GM19099 (cell line): ENCODE measurements around the gene GPALPP1.

ENCODE experiments used
- POLR2A ChIP-seq: IDR thresholded peaks from 3 replicates; pipeline ENCODE4 v1.6.1; 2011; ENCODE audit warnings: low read depth; ENCODE audit not compliant: insufficient read length; ENCODE audit errors: extremely low read depth

The GPALPP1 gene

DNA sequence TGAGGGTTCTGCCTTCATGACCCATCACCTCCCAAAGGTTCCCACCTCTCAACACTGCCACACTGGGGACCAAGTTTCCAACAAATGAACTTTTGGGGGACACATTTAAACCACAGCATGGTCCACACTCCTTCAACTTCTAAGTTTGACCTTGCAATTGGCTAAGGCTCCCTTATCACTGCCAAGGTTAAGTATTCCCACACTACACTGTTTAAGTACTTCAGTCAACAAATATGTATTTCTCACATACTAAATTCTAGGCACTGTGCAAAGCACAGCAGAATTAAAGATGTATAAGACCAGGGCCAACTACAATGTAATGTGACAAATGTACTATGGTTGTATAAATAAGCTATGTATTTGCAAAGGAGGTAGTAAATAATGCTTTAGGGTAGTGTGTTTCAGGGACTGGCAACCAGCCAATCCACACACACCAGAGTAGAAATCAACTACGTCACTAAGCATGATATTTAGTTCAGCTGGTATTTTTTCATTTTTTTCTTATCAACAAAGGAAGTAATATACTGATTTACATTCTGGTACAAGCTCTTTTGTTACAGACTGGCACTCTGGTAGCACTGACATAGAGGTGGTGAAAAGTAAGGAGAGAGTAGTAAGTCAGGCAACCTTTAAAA is 12.3 kb upstream of the GPALPP1 start:
- TF ChIP-seq POLR2A = no peak

GRCh38 chr13:44978328-44978727 is 11.0 kb upstream of the GPALPP1 start:
- TF ChIP-seq POLR2A = no peak

DNA sequence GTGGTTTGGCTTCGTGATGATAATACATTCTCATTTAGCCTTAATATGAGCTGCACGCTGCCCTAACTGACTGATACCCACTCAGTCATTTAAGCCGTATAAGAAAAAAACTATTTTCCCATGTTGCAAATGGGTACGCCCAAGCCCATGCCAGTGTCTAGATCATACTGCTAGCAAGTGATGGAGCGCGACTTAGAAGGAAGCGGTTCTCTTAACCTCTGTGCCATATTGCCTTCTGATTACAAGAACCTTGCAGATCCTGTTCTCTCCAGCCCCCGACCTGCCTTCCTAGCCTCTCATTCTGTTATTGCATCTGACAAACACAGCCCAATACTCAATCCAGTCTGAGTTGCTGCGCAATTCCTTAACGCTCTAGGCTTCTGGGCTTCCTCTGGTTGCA is 603 bp downstream of the GPALPP1 start:
- TF ChIP-seq POLR2A = no peak

DNA sequence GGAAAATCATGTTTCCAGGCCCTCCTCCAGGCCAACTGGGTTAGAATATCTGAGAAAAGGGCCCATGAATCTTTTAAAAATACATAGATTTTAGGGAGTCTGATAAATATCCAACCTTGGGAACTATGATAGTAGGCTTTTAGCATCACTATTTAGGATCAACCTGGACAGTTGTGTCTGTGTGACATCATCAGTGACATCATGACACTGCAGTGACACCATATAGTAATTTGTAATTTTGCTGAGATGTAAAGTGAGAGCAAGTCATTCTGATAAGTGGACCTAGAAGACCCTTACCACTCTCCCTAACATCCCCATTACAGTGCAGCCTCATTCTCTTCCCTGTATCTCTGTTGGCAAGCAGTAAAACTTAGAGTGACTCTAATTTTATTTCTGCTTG is 14.1 kb downstream of the GPALPP1 start:
- no peak for TF ChIP-seq POLR2A

GRCh38 chr13:45004096-45004495 is 14.8 kb downstream of the GPALPP1 start:
- TF ChIP-seq POLR2A = no peak

DNA sequence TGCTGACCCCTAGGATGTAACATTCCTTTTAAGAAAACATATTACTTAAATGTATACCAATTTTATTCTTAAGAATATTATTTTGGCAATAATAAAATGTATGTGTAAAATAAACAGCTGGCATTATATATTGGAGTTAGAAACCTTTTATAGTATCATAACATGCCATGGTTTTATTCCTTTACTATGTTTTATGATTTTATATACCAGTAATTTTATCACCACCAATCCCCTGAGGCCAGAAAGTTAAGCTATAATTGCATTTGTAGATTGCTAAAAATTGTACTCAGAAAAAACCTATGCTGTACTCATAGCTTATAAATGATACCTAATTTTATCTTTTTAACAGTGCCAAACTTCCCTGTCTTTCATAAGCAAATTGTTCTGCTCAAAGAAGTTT is 17.9 kb downstream of the GPALPP1 start:
- no peak for TF ChIP-seq POLR2A

DNA sequence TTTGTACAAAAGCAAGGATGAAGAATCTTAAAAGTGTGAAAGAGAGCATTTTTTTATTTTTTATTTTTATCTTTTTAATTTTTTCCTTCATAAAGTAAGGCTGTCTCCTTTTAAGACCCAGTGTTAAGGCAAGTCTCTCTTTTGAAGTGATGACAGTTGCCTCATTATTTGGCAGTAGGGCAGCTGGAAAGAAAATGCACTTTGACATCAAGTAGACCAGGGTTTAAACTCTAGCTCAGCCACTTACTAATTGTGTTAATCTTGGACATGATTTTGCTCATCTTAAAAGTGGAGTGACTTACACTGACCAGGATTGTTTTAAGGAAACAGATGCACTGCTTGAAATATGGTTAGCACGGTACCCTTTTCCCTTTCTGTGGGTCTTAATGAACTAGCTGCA is 18.5 kb downstream of the GPALPP1 start:
- no peak for TF ChIP-seq POLR2A

- TF ChIP-seq POLR2A = no peak
These were observed 21.9 kb downstream of the GPALPP1 start for GRCh38 chr13:45011198-45011597.

- TF ChIP-seq POLR2A = no peak
These were observed 26.0 kb downstream of the GPALPP1 start for GRCh38 chr13:45015300-45015699.

GRCh38 chr13:45016792-45017425 is 27.6 kb downstream of the GPALPP1 start:
- no peak for TF ChIP-seq POLR2A

DNA sequence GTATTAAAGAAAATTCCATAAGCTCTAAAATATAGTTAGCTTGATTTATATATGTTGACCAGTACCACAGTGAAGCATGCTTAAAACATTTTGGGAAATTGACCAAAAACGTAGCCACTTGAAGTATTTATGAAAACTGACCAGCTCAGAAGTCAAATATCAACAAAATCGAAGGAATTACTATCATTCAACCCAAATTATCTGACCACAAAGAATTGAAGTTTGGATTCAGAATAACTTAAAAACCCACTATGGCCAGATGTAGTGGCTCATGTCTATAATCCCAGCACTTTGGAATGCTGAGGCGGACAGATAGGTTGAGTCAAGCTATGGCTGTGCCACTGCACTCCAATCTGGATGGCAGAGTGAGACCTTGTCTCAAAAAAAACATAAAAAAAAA is 31.9 kb downstream of the GPALPP1 start:
- no peak for TF ChIP-seq POLR2A

GRCh38 chr13:45024847-45025246 is 35.5 kb downstream of the GPALPP1 start:
- no peak for TF ChIP-seq POLR2A

DNA sequence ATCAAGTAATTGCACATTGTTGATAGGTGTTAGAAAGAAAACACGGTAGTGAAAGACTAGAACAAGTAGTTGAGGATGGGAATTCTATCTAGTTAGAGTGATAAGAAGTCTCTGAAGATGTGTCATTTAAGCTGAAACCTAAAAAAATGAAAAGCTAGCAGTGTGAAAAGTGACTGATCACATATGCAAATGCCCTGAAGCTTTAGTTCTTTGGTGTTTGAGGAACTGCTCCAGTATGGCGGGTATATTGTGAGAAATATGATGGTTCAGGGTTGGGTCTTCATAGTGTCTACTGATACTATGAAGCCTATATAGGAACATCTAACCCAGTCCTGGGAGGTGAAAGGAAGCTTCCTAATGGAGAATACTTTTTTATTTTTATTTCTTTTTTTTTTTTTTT is 45.0 kb downstream of the GPALPP1 start:
- TF ChIP-seq POLR2A = no peak

DNA sequence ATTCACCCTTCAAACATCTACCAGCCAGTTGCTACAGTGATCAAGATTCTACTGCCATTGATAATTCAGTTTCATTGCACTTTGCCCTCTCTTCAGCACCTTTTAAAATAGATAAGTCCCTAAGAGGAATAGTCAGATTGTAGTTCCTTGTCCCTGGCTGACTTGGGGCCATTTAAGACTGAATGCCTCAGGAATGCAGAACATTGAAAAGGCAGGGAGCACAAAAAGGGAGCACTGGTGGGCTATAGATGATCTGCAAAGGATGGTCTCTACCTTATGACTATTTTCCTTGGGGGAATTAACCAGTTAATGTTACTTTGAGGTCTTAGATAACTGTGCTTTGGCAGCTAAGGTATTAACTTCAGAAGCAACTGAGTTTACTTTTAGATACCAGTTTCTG is 46.9 kb downstream of the GPALPP1 start:
- TF ChIP-seq POLR2A = no peak

GRCh38 chr13:45040173-45040572 is 50.8 kb downstream of the GPALPP1 start:
- TF ChIP-seq POLR2A = no peak

GRCh38 chr13:45040622-45041021 is 51.3 kb downstream of the GPALPP1 start:
- TF ChIP-seq POLR2A = no peak

- no peak for TF ChIP-seq POLR2A
These were observed 53.2 kb downstream of the GPALPP1 start for GRCh38 chr13:45042539-45042938.
